Muscle of arm (tissue), 14 donors: Measurements from ENCODE around the gene TRAF1. TPM values are rescaled to one million over a fixed set of nuclear protein-coding genes. Genes with fewer than 3 reads are reported as not detected.
"Not testable (repeated sequence)": the region's sequence is repeated elsewhere in the genome, so short reads cannot be mapped to it uniquely, and the experiment has no call there.

Experiments
- DNase-seq: peaks from one replicate; pipeline ENCODE4 v3.0.0-alpha.2; 2013
- long read RNA-seq, 11 donors: transcript quantifications; one replicate each; lab custom pipeline, GENCODE V29; 2026
- polyA plus RNA-seq, 12 donors: library from polyadenylated mRNA; unstranded; fragments of 120-200 nt; gene quantifications; one replicate each; pipeline ENCODE4 v1.2.1, GENCODE V29; 2013; ENCODE audit not compliant: insufficient read length in 12 of 12

TRAF1 gene, protein sequence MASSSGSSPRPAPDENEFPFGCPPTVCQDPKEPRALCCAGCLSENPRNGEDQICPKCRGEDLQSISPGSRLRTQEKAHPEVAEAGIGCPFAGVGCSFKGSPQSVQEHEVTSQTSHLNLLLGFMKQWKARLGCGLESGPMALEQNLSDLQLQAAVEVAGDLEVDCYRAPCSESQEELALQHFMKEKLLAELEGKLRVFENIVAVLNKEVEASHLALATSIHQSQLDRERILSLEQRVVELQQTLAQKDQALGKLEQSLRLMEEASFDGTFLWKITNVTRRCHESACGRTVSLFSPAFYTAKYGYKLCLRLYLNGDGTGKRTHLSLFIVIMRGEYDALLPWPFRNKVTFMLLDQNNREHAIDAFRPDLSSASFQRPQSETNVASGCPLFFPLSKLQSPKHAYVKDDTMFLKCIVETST
- polyA plus RNA-seq: 1 to 10 TPM in 11 of 12 donors, not detected in 1; 2.8 to 7.3 (median 4.0) TPM
- long read RNA-seq, donor 1: 0 reads
- long read RNA-seq, donor 2: 0 reads
- long read RNA-seq, donor 3: 0 reads
- long read RNA-seq, donor 4: 0 reads
- long read RNA-seq, donor 5: 0 reads
- long read RNA-seq, donor 6, full-length matches to known transcripts: 1 of 1 reads
- long read RNA-seq, donor 6, partial matches to known transcripts: 0 of 1 reads
- long read RNA-seq, donor 6, other reads (novel, unspliced or antisense): 0 of 1 reads
- long read RNA-seq, donor 7, full-length matches to known transcripts: 1 of 1 reads
- long read RNA-seq, donor 7, partial matches to known transcripts: 0 of 1 reads
- long read RNA-seq, donor 7, other reads (novel, unspliced or antisense): 0 of 1 reads
- long read RNA-seq, donor 8, full-length matches to known transcripts: 2 of 2 reads
- long read RNA-seq, donor 8, partial matches to known transcripts: 0 of 2 reads
- long read RNA-seq, donor 8, other reads (novel, unspliced or antisense): 0 of 2 reads
- long read RNA-seq, donor 9: 0 reads
- long read RNA-seq, donor 10, full-length matches to known transcripts: 1 of 1 reads
- long read RNA-seq, donor 10, partial matches to known transcripts: 0 of 1 reads
- long read RNA-seq, donor 10, other reads (novel, unspliced or antisense): 0 of 1 reads
- long read RNA-seq, donor 11: 0 reads

DNA sequence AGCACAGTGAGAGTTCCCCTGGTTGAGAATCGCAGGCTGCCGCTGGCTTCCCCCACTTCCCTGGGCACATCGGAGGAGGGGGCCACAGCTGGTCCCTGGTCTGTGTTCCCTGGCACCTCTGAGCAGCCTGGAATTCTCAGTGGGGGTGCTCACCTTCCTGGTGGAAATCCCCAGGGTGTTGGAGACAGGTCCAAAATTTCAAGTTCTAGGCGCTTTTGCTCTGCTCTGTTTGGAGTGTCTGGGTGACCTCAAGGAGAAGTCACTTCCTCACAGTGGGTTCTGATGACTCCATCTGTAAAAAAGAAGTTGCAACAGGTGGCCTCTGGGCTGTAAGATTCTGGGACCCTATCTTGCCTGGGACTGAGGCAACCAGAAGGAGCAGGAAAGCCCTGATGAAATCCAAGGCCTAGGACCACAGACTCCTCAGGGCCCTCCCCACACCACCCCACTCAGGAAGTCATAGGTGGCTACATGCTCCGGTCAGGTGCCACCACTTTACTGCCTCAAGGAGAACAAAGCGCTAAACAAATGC is at the start of gene TRAF1:
Gene TRAF1, minus strand, starts transcription at position 400 of the 532 bp plus-strand sequence. CDS start 721 bp downstream, outside the sequence.
- no peak for DNase-seq

- no peak for DNase-seq
Measured at GRCh38 chr9:120974921-120975320, 48.3 kb upstream of the TRAF1 start.

GRCh38 chr9:120974181-120974580 is 47.6 kb upstream of the TRAF1 start:
- DNase-seq: no peak

GRCh38 chr9:120971938-120972337 is 45.3 kb upstream of the TRAF1 start:
- DNase-seq: no peak

GRCh38 chr9:120971471-120971870 is 44.9 kb upstream of the TRAF1 start:
- not testable (repeated sequence) for DNase-seq

GRCh38 chr9:120970244-120970643 is 43.6 kb upstream of the TRAF1 start:
- peak; percentile 49 for DNase-seq

GRCh38 chr9:120966013-120966369 is 39.4 kb upstream of the TRAF1 start:
- DNase-seq: no peak

DNA sequence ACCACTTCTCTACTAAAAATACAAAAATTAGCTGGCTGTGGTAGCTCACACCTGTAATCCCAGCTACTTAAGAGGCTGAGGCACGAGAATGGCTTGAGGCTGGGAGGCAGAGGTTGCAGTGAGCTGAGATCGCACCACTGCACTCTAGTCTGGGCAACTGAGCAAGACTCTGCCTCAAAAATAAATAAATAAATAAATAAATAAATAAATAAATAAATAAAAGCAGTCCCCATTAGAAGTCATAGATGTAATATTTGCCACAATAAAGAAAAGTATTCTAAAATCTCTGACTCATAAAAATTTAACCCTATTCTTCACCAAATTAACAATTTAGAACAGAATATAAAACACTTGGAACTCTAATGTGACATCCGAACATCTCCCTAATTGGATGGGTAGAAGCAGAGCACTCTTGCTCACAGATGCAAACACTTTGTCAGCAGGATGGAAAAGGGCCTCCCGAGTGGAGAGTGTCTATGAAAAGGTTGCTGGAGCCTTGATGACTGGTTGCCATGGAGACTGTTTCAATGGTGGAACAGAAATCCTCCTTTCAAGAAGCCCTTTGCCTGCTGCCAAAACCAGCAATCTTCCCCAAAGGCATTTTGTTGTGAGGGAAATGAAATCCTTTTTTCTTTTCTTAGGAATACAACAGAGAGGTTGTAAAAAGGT is 38.9 kb upstream of the TRAF1 start:
- DNase-seq: peak; percentile 79

GRCh38 chr9:120961936-120962335 is 35.3 kb upstream of the TRAF1 start:
- DNase-seq: no peak

DNA sequence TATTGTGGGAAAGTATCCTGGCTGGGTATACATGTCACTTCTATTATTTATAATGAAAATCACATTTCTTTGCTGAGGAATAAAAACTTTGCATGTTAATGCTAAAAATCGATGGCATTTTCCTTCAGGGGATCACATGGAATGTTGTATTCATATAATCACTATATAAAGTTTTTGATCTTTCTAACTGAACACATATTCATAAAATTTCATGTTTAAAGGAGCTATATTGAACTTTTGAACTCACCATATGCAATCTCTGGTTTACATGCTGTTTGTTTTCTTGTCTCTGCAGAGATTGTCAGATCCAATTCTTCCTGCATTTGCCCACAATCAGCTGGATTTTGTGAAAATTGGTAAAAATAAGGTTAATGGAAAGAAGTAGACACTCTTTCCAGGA is 33.4 kb upstream of the TRAF1 start:
- no peak for DNase-seq

- DNase-seq: no peak
Measured at GRCh38 chr9:120956862-120957261, 30.3 kb upstream of the TRAF1 start.

DNA sequence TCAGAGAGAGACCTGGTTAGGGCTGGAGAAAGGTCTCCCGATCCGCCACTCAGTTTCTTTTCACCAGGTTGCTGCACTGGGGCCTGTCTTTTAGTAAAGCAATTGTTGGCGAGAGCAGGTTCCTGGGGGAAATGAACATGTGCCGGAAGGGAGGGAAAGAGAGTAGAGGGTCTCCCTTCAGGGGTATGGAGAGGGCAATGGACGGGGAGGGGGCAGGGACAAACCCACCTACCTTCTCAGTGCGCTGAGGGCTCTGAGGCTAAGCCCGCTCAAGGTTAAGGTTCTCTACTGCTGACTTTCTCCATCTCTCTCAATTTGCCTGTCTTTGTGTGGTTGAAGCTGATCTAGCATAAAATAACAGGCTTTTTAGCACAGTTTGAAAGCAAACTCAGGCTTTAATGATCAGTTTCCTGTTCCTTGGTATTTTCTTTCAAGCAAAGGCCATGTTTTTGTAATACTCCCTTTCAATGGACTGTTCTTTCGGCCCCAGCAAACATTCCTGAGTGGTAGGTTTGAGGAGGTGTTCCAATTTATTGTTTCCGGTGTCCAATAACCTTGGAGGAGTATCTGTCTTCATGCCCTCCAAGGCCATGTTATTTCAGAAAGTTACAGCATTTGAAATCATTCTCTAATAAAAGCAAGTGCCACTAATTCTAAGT is 25.5 kb upstream of the TRAF1 start:
- DNase-seq: no peak

DNA sequence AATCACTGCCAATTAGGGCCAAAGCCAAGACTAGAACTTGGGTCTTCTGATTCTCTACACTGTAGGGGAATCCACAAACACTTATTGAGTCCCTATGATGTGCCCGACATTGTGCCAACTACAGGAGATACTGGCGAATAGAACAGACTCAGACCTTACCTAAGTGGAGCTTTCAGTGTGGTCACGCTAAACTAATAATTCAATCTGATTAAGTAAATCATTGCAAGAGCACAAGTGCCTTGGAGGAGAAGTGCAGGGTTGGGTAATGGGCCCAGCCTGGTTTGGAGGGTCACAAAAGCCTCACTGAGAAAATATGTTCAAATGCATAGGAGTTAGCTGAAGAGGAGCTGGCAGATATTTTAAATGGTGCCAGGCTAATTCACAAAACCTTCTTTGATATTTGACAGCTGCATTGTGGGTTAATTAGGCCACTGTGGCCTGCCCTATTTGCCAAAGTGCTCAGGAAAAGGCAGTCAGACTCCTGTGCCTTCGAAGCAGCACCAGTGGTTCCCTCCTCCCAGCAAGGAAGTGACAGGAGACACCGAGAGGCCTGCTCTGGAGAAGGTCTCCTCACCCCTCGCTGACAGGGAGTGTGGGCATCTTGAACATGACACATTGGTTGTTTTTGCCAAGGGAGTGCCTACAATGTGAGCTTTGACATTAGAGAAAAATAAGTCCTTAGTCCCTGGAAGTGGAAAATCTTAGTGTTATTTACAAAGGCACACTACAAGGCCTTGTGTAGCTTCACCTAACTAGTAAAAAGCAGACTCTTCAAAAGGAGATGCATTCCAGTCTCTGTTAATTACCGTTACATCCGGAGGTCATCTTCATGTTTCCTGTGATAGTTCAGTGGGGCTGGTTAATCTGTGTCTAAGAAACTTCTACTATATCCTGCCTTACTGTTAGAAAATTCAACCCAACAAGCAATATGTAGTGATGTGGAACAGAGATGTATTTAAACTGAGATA is 24.1 kb upstream of the TRAF1 start:
- no peak for DNase-seq

DNA sequence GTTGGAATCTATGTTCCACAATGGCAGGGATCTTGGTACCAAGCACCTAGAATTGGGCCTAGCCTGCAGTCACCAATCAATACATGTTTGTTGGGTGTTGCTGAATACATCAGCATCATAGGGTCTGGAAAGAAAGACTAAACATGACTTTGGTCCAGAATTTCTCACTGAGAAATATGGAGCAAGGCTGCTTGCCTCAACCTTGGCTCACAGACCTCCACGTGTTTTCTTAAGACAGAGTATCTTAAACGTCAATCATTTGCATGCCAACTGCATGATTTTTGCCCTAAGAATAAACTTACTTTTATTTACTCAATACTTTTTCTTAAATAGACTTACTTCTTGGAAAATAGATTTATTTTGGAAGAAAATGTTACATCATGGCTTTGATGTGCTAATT is 22.7 kb upstream of the TRAF1 start:
- no peak for DNase-seq

- DNase-seq: no peak
Measured at GRCh38 chr9:120948824-120949223, 22.2 kb upstream of the TRAF1 start.

GRCh38 chr9:120947222-120947621 is 20.6 kb upstream of the TRAF1 start:
- DNase-seq: no peak

- DNase-seq: no peak
Measured at GRCh38 chr9:120946259-120946658, 19.7 kb upstream of the TRAF1 start.

DNA sequence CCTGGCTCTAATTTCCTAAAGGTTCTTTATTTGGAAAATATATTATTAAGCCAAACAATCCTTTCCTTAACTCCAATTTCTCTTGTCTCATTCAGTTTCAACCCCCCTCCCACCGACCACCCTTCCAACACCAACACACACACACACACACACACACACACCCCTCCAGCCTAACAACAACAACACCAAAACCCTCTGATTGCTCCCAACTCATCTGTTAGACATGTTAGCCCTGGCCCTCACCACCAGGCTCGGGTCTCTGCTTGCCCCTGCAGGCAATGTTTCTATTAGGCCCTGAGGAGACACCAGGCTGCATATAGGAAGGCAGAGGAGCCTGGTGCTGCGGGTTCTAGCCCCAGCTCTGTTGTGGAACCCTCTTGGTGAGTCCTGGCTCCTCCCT is 18.4 kb upstream of the TRAF1 start:
- no peak for DNase-seq

DNA sequence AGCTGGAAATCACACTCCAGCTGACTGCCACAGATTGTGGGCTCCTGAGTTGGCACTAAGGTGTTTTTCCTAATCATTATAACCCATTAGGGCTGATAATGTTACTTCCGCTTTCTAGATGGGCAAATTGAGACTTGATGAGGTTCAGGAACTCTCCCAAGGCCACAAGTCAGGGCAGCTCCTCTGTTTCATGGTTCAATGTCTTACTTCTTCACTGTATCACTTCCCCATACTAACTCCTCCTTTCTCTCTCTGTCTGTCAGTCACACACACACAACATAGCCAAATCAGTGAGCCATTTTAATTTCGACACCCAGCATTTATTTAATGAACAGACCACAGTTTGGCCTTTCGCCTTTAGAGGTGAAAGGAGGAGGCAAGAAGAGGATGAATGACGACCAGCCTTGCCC is 17.8 kb upstream of the TRAF1 start:
- no peak for DNase-seq
